Choroid plexus epithelial cell (primary cell): ENCODE measurements around the gene HOXA9.

ENCODE experiments used
- DNase-seq: peaks from one replicate; pipeline ENCODE4 v3.0.0-alpha.2; 2010; ENCODE audit warnings: low read depth
- H3K4me3 ChIP-seq: 2 replicates; pipeline ENCODE4 v1.5.1; 2011; ENCODE audit warnings: low read depth, mild to moderate bottlenecking, control low read depth, low read length, moderate library complexity
- CTCF ChIP-seq: conservative IDR thresholded peaks from 2 replicates; pipeline ENCODE4 v1.5.1; 2011; ENCODE audit warnings: low read depth, mild to moderate bottlenecking, control low read depth, inconsistent platforms, low read length, moderate library complexity

Gene HOXA9

GRCh38 chr7:27203964-27204594 lies 38.7 kb upstream of the HOXA9 start:
- no peak for TF ChIP-seq CTCF
- H3K4me3 ChIP-seq = no peak overlapping the region
- no peak for DNase-seq

GRCh38 chr7:27203365-27203953 lies 38.1 kb upstream of the HOXA9 start:
- no peak overlapping the region for H3K4me3 ChIP-seq
- DNase-seq = no peak
- TF ChIP-seq CTCF = no peak

- no peak for DNase-seq
- H3K4me3 ChIP-seq = no peak overlapping the region
- no peak for TF ChIP-seq CTCF
Measured at GRCh38 chr7:27202862-27203134, 37.5 kb upstream of the HOXA9 start.

- no peak overlapping the region for H3K4me3 ChIP-seq
- TF ChIP-seq CTCF = no peak
- no peak for DNase-seq
Measured at GRCh38 chr7:27202018-27202861, 36.9 kb upstream of the HOXA9 start.

GRCh38 chr7:27201580-27202017 lies 36.3 kb upstream of the HOXA9 start:
- no peak for DNase-seq
- no peak for TF ChIP-seq CTCF
- no peak overlapping the region for H3K4me3 ChIP-seq

- no peak for TF ChIP-seq CTCF
- DNase-seq = no peak
- no peak overlapping the region for H3K4me3 ChIP-seq
Measured at GRCh38 chr7:27200761-27201579, 35.6 kb upstream of the HOXA9 start.
